GM23248 (cell line): ENCODE data around the gene WDR70.

Source experiments
- EZH2 ChIP-seq: fragments of 200-600 bp; sonication (generic); IDR thresholded peaks from 2 replicates; pipeline ENCODE4 v1.6.1; 2018; ENCODE audit warnings: antibody characterized with exemption, mild to moderate bottlenecking; ENCODE audit not compliant: insufficient read depth, poor library complexity, severe bottlenecking
- EZH2phosphoT487 ChIP-seq: fragments of 200-600 bp; sonication (generic); IDR thresholded peaks from 2 replicates; pipeline ENCODE4 v1.6.1; 2018; ENCODE audit warnings: antibody characterized with exemption, moderate library complexity, mild to moderate bottlenecking, low read depth; ENCODE audit not compliant: insufficient read depth

DNA sequence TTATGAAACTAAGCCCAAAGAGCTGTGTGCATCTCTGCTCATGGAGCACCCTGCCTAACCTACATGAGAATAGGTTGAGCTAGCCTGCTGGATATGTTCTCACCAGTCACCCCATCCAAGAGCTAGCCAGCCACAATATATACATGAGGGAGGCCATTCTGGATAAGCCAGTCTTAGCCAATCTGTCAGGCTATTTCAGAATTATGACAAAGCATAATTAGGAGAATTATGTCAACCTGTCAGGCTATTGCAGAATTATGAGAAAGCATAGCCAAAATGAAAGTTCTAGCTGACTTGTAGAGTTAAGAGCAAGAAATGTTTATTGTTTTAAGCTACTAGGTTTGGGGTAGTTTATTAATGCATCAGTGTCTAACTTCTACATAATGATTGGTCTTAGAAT lies 189.8 kb downstream of the WDR70 start:
- no peak for TF ChIP-seq EZH2
- no peak for TF ChIP-seq EZH2phosphoT487
